ENCODE results near the gene ADAM10.

ADAM10 gene

GRCh38 chr15:58639992-58640391, 109.5 kb downstream of the ADAM10 start:
- no peaks in the 10 kb centered on the region for H3K9me3 ChIP-seq (ENCODE audit: control insufficient read depth, insufficient read depth, low read length)
- no peak overlapping the region for H3K4me3 ChIP-seq (ENCODE audit: low read length)
- H3K4me1 ChIP-seq (ENCODE audit: control insufficient read depth, insufficient read depth, low read length): no peaks in the 10 kb centered on the region
- H3K36me3 ChIP-seq (ENCODE audit: control insufficient read depth, insufficient read depth, low read length): no peaks in the 10 kb centered on the region; the same call in 1 of the 2 replicates
- no peak overlapping the region for H3K27ac ChIP-seq (ENCODE audit: low read length)
- DNase-seq (ENCODE audit: low read depth, low spot score): no peak
- WGBS (ENCODE audit: insufficient coverage, insufficient read length): no CpG with 5 or more reads among the region's 1 CpG
- no peaks in the 10 kb centered on the region for H3K27me3 ChIP-seq (ENCODE audit: control insufficient read depth, insufficient read depth, low read length)

GRCh38 chr15:58639002-58639756, 110.3 kb downstream of the ADAM10 start:
- no peaks in the 10 kb centered on the region for H3K4me1 ChIP-seq (ENCODE audit: control insufficient read depth, insufficient read depth, low read length)
- no peaks in the 10 kb centered on the region for H3K9me3 ChIP-seq (ENCODE audit: control insufficient read depth, insufficient read depth, low read length)
- H3K27ac ChIP-seq (ENCODE audit: low read length): no peak overlapping the region
- no peak for DNase-seq (ENCODE audit: low read depth, low spot score)
- H3K4me3 ChIP-seq (ENCODE audit: low read length): no peak overlapping the region
- no CpG with 5 or more reads among the region's 2 CpGs for WGBS (ENCODE audit: insufficient coverage, insufficient read length)
- H3K27me3 ChIP-seq (ENCODE audit: control insufficient read depth, insufficient read depth, low read length): no peaks in the 10 kb centered on the region
- no peaks in the 10 kb centered on the region; the same call in 1 of the 2 replicates for H3K36me3 ChIP-seq (ENCODE audit: control insufficient read depth, insufficient read depth, low read length)

- Histone ChIP-seq H3K9me3 (ENCODE audit: control insufficient read depth, insufficient read depth, low read length) (no peaks in the 10 kb centered on the region), H3K36me3 (ENCODE audit: control insufficient read depth, insufficient read depth, low read length) (no peaks in the 10 kb centered on the region), H3K4me3 (ENCODE audit: low read length) (no peak overlapping the region), H3K27ac (ENCODE audit: low read length) (no peak overlapping the region), H3K4me1 (ENCODE audit: control insufficient read depth, insufficient read depth, low read length) (no peaks in the 10 kb centered on the region; the same call in 1 of the 2 replicates), H3K27me3 (ENCODE audit: control insufficient read depth, insufficient read depth, low read length) (no peaks in the 10 kb centered on the region)
- WGBS (ENCODE audit: insufficient coverage, insufficient read length): 100% methylated on average over 2 of the region's 2 CpGs
- no peak for DNase-seq (ENCODE audit: low read depth, low spot score)
Measured at GRCh38 chr15:58632789-58633188, 116.7 kb downstream of the ADAM10 start.

- DNase-seq (ENCODE audit: low read depth, low spot score): no peak
- Histone ChIP-seq H3K27ac (ENCODE audit: low read length) (no peak overlapping the region), H3K4me3 (ENCODE audit: low read length) (no peak overlapping the region), H3K9me3 (ENCODE audit: control insufficient read depth, insufficient read depth, low read length) (no peaks in the 10 kb centered on the region), H3K27me3 (ENCODE audit: control insufficient read depth, insufficient read depth, low read length) (no peaks in the 10 kb centered on the region), H3K36me3 (ENCODE audit: control insufficient read depth, insufficient read depth, low read length) (no peaks in the 10 kb centered on the region), H3K4me1 (ENCODE audit: control insufficient read depth, insufficient read depth, low read length) (no peaks in the 10 kb centered on the region; the same call in 1 of the 2 replicates)
- WGBS (ENCODE audit: insufficient coverage, insufficient read length): no CpG with 5 or more reads among the region's 2 CpGs
Measured at GRCh38 chr15:58631319-58631718, 118.2 kb downstream of the ADAM10 start.

- Histone ChIP-seq H3K4me1 (ENCODE audit: control insufficient read depth, insufficient read depth, low read length) (no peaks in the 10 kb centered on the region; the same call in 1 of the 2 replicates), H3K4me3 (ENCODE audit: low read length) (no peak overlapping the region), H3K36me3 (ENCODE audit: control insufficient read depth, insufficient read depth, low read length) (no peaks in the 10 kb centered on the region), H3K9me3 (ENCODE audit: control insufficient read depth, insufficient read depth, low read length) (no peaks in the 10 kb centered on the region), H3K27me3 (ENCODE audit: control insufficient read depth, insufficient read depth, low read length) (no peaks in the 10 kb centered on the region), H3K27ac (ENCODE audit: low read length) (no peak overlapping the region)
- DNase-seq (ENCODE audit: low read depth, low spot score): no peak
- WGBS (ENCODE audit: insufficient coverage, insufficient read length): no CpG with 5 or more reads among the region's 6 CpGs
Measured at GRCh38 chr15:58629625-58630024, 119.9 kb downstream of the ADAM10 start.

- Histone ChIP-seq H3K9me3 (ENCODE audit: control insufficient read depth, insufficient read depth, low read length) (no peaks in the 10 kb centered on the region), H3K27ac (ENCODE audit: low read length) (no peak overlapping the region), H3K4me3 (ENCODE audit: low read length) (no peak overlapping the region), H3K27me3 (ENCODE audit: control insufficient read depth, insufficient read depth, low read length) (no peaks in the 10 kb centered on the region), H3K36me3 (ENCODE audit: control insufficient read depth, insufficient read depth, low read length) (no peaks in the 10 kb centered on the region), H3K4me1 (ENCODE audit: control insufficient read depth, insufficient read depth, low read length) (no peaks in the 10 kb centered on the region; the same call in 1 of the 2 replicates)
- WGBS (ENCODE audit: insufficient coverage, insufficient read length): no CpG with 5 or more reads among the region's 3 CpGs
- no peak for DNase-seq (ENCODE audit: low read depth, low spot score)
Measured at GRCh38 chr15:58628206-58628947, 121.1 kb downstream of the ADAM10 start.

GRCh38 chr15:58627701-58628100, 121.8 kb downstream of the ADAM10 start:
- Histone ChIP-seq H3K36me3 (ENCODE audit: control insufficient read depth, insufficient read depth, low read length) (no peaks in the 10 kb centered on the region), H3K9me3 (ENCODE audit: control insufficient read depth, insufficient read depth, low read length) (no peaks in the 10 kb centered on the region), H3K27ac (ENCODE audit: low read length) (no peak overlapping the region), H3K27me3 (ENCODE audit: control insufficient read depth, insufficient read depth, low read length) (no peaks in the 10 kb centered on the region), H3K4me3 (ENCODE audit: low read length) (no peak overlapping the region), H3K4me1 (ENCODE audit: control insufficient read depth, insufficient read depth, low read length) (no peaks in the 10 kb centered on the region; the same call in 1 of the 2 replicates)
- no CpG with 5 or more reads among the region's 1 CpG for WGBS (ENCODE audit: insufficient coverage, insufficient read length)
- DNase-seq (ENCODE audit: low read depth, low spot score): no peak

- no peaks in the 10 kb centered on the region for H3K9me3 ChIP-seq (ENCODE audit: control insufficient read depth, insufficient read depth, low read length)
- H3K27me3 ChIP-seq (ENCODE audit: control insufficient read depth, insufficient read depth, low read length): no peaks in the 10 kb centered on the region
- no peaks in the 10 kb centered on the region; the same call in 1 of the 2 replicates for H3K4me1 ChIP-seq (ENCODE audit: control insufficient read depth, insufficient read depth, low read length)
- no CpG with 5 or more reads among the region's 2 CpGs for WGBS (ENCODE audit: insufficient coverage, insufficient read length)
- H3K4me3 ChIP-seq (ENCODE audit: low read length): no peak overlapping the region
- no peak for DNase-seq (ENCODE audit: low read depth, low spot score)
- no peak overlapping the region for H3K27ac ChIP-seq (ENCODE audit: low read length)
- no peaks in the 10 kb centered on the region for H3K36me3 ChIP-seq (ENCODE audit: control insufficient read depth, insufficient read depth, low read length)
Measured at GRCh38 chr15:58627046-58627445, 122.5 kb downstream of the ADAM10 start.

GRCh38 chr15:58626378-58626777, 123.1 kb downstream of the ADAM10 start:
- Histone ChIP-seq H3K27ac (ENCODE audit: low read length) (no peak overlapping the region), H3K9me3 (ENCODE audit: control insufficient read depth, insufficient read depth, low read length) (no peaks in the 10 kb centered on the region), H3K27me3 (ENCODE audit: control insufficient read depth, insufficient read depth, low read length) (no peaks in the 10 kb centered on the region), H3K4me3 (ENCODE audit: low read length) (no peak overlapping the region), H3K4me1 (ENCODE audit: control insufficient read depth, insufficient read depth, low read length) (no peaks in the 10 kb centered on the region; the same call in 1 of the 2 replicates), H3K36me3 (ENCODE audit: control insufficient read depth, insufficient read depth, low read length) (no peaks in the 10 kb centered on the region)
- no CpG with 5 or more reads among the region's 3 CpGs for WGBS (ENCODE audit: insufficient coverage, insufficient read length)
- no peak for DNase-seq (ENCODE audit: low read depth, low spot score)

- WGBS (ENCODE audit: insufficient coverage, insufficient read length): no CpG with 5 or more reads among the region's 3 CpGs
- Histone ChIP-seq H3K9me3 (ENCODE audit: control insufficient read depth, insufficient read depth, low read length) (no peaks in the 10 kb centered on the region), H3K27me3 (ENCODE audit: control insufficient read depth, insufficient read depth, low read length) (no peaks in the 10 kb centered on the region), H3K4me1 (ENCODE audit: control insufficient read depth, insufficient read depth, low read length) (no peaks in the 10 kb centered on the region), H3K4me3 (ENCODE audit: low read length) (no peak overlapping the region), H3K27ac (ENCODE audit: low read length) (no peak overlapping the region), H3K36me3 (ENCODE audit: control insufficient read depth, insufficient read depth, low read length) (no peaks in the 10 kb centered on the region)
- DNase-seq (ENCODE audit: low read depth, low spot score): no peak
Measured at GRCh38 chr15:58622877-58623276, 126.6 kb downstream of the ADAM10 start.
